ENCODE results near the gene PROS1. TPM values are rescaled to one million over a fixed set of nuclear protein-coding genes. Genes with fewer than 3 reads are reported as not detected.

Gene PROS1
- total RNA-seq, 1 donor, result 97.4 TPM

GRCh38 chr3:93988283-93988682, 14.6 kb upstream of the PROS1 start:
- no peak for TF ChIP-seq CTCF (IDR thresholded peaks at IDR 0.05; ENCODE audit: extremely low read depth, low read depth, low read length)
- Histone ChIP-seq H2AFZ (ENCODE audit: low read length) (no peak overlapping the region), H3K27me3 (ENCODE audit: insufficient read depth, low read length) (no peaks in the 10 kb centered on the region), H3K4me3 (ENCODE audit: insufficient read depth, low read length) (no peak overlapping the region), H3K36me3 (ENCODE audit: insufficient read depth, low read length) (no peaks in the 10 kb centered on the region), H3K27ac (ENCODE audit: low read depth, low read length) (no peak overlapping the region), H3K9me3 (ENCODE audit: low read depth, low read length) (no peaks in the 10 kb centered on the region), H3K4me2 (ENCODE audit: insufficient read depth, low read length) (no peak overlapping the region), H3K4me1 (ENCODE audit: insufficient read depth, low read length) (peaks cover 9% of the 10 kb centered on the region), H3K79me2 (ENCODE audit: insufficient read depth, low read length) (peaks cover 29% of the 10 kb centered on the region), H4K20me1 (ENCODE audit: insufficient read depth, low read length) (no peaks in the 10 kb centered on the region)
- peak; percentile 62 for DNase-seq (ENCODE audit: insufficient read length, low spot score, missing footprints)

DNA sequence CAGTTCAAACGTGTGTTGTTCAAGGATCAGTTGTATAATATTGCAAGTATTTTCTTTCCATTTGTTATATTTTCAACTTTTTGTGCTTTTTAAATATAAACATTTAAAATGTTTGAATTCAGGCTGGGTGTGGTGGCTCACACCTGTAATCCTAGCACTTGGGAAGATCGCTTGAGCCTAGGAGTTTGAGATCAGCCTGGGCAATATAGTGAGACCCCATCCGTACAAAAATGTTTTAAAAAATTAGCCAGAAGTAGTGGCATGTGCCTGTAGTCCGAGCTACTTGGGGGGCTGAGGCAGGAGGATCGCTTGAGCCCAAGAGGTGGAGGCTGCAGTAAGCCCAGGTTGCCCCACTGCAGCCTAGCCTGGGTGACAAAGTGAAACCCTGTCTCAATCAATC, 10.9 kb upstream of the PROS1 start:
- Histone ChIP-seq H3K9me3 (ENCODE audit: low read depth, low read length) (no peaks in the 10 kb centered on the region), H2AFZ (ENCODE audit: low read length) (no peak overlapping the region), H3K36me3 (ENCODE audit: insufficient read depth, low read length) (no peaks in the 10 kb centered on the region), H3K4me2 (ENCODE audit: insufficient read depth, low read length) (no peak overlapping the region), H3K79me2 (ENCODE audit: insufficient read depth, low read length) (peaks cover 45% of the 10 kb centered on the region), H3K4me3 (ENCODE audit: insufficient read depth, low read length) (no peak overlapping the region), H4K20me1 (ENCODE audit: insufficient read depth, low read length) (peaks cover 3% of the 10 kb centered on the region), H3K4me1 (ENCODE audit: insufficient read depth, low read length) (peaks cover 16% of the 10 kb centered on the region), H3K27me3 (ENCODE audit: insufficient read depth, low read length) (no peaks in the 10 kb centered on the region), H3K27ac (ENCODE audit: low read depth, low read length) (no peak overlapping the region)
- TF ChIP-seq CTCF (IDR thresholded peaks at IDR 0.05; ENCODE audit: extremely low read depth, low read depth, low read length), result no peak
- DNase-seq (ENCODE audit: insufficient read length, low spot score, missing footprints), result no peak

- Histone ChIP-seq H3K27ac (ENCODE audit: low read depth, low read length) (no peak overlapping the region), H3K4me2 (ENCODE audit: insufficient read depth, low read length) (no peak overlapping the region), H3K9me3 (ENCODE audit: low read depth, low read length) (no peaks in the 10 kb centered on the region), H3K4me1 (ENCODE audit: insufficient read depth, low read length) (peaks cover 16% of the 10 kb centered on the region), H3K36me3 (ENCODE audit: insufficient read depth, low read length) (no peaks in the 10 kb centered on the region), H3K79me2 (ENCODE audit: insufficient read depth, low read length) (peaks cover 43% of the 10 kb centered on the region), H3K27me3 (ENCODE audit: insufficient read depth, low read length) (no peaks in the 10 kb centered on the region), H2AFZ (ENCODE audit: low read length) (no peak overlapping the region), H3K4me3 (ENCODE audit: insufficient read depth, low read length) (no peak overlapping the region), H4K20me1 (ENCODE audit: insufficient read depth, low read length) (peaks cover 3% of the 10 kb centered on the region)
- no peak for DNase-seq (ENCODE audit: insufficient read length, low spot score, missing footprints)
- no peak for TF ChIP-seq CTCF (IDR thresholded peaks at IDR 0.05; ENCODE audit: extremely low read depth, low read depth, low read length)
Measured at GRCh38 chr3:93983408-93983807, 9.7 kb upstream of the PROS1 start.

GRCh38 chr3:93981649-93982048, 8.0 kb upstream of the PROS1 start:
- Histone ChIP-seq H3K4me1 (ENCODE audit: insufficient read depth, low read length) (peaks cover 10% of the 10 kb centered on the region), H3K9me3 (ENCODE audit: low read depth, low read length) (no peaks in the 10 kb centered on the region), H3K27ac (ENCODE audit: low read depth, low read length) (no peak overlapping the region), H3K4me3 (ENCODE audit: insufficient read depth, low read length) (no peak overlapping the region), H3K4me2 (ENCODE audit: insufficient read depth, low read length) (peak overlapping the region; percentile 84), H3K79me2 (ENCODE audit: insufficient read depth, low read length) (peaks cover 41% of the 10 kb centered on the region), H3K36me3 (ENCODE audit: insufficient read depth, low read length) (no peaks in the 10 kb centered on the region), H3K27me3 (ENCODE audit: insufficient read depth, low read length) (no peaks in the 10 kb centered on the region), H4K20me1 (ENCODE audit: insufficient read depth, low read length) (peaks cover 3% of the 10 kb centered on the region), H2AFZ (ENCODE audit: low read length) (no peak overlapping the region)
- TF ChIP-seq CTCF (IDR thresholded peaks at IDR 0.05; ENCODE audit: extremely low read depth, low read depth, low read length), result no peak
- DNase-seq (ENCODE audit: insufficient read length, low spot score, missing footprints), result no peak
